GM19455 (cell line): ENCODE measurements around the gene CLSTN2.

Source experiments
- ATAC-seq: cut with Tn5 transposase; IDR thresholded peaks from one replicate; pipeline ENCODE4 v1.9.1; 2021; ENCODE audit not compliant: unreplicated experiment

Gene CLSTN2

GRCh38 chr3:140223631-140224030, 288.6 kb downstream of the CLSTN2 start:
- ATAC-seq: no peak

DNA sequence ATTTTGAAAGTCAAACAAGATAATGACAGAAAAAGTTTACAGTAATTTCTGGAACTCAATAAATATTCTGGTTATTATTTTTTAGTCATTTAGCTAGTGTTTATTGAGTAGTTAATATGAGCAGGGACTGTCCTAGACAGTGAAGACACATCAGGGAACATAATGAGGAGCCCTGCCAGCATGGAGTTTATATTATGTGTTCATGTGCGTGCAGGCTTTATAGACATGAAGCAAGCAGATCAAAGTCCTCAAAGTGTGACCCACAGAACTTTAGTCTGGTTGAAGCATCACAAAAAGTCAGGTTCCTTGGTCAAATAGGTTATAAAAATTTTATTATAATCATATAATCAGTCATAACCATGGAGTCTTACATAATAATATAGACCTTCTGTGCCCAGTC, 289.3 kb downstream of the CLSTN2 start:
- ATAC-seq: no peak

GRCh38 chr3:140225996-140226395, 291.0 kb downstream of the CLSTN2 start:
- ATAC-seq: no peak

- ATAC-seq: no peak
Measured at GRCh38 chr3:140233702-140234101, 298.7 kb downstream of the CLSTN2 start.

- no peak for ATAC-seq
Measured at GRCh38 chr3:140234256-140234655, 299.3 kb downstream of the CLSTN2 start.

DNA sequence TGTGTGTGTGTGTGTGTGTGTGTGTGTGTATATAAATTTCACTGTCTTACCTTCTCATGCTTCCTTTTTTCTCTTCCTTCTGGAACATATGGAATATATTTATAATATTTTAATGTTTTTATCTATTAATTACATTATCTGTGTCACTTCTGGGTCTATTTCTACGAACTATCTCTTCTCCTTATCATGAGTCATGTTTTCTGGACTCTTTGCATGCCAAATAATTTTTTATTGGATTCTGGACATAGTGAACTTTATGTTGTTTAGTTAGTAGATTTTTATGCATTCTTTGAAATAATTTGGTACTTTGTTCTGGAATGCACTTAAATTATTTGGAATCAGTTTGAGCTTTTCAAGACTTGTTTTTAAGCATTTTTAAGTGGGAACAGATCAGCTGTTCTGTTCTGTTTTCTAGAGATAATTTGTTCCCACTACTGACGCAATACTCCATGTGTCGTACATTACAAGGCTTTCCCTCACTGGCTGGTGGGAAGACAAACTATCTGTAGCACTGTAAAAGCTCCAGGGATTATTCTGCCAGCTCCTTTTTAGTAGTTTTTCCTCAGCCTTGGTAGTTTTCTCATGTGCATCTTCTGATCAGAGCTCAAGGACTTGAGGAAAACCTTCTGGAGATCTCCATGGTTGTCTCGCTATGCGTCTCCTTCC, 302.0 kb downstream of the CLSTN2 start:
- no peak for ATAC-seq

- no peak for ATAC-seq
Measured at GRCh38 chr3:140238646-140239314, 303.8 kb downstream of the CLSTN2 start.

GRCh38 chr3:140242818-140243276, 307.9 kb downstream of the CLSTN2 start:
- ATAC-seq: no peak

DNA sequence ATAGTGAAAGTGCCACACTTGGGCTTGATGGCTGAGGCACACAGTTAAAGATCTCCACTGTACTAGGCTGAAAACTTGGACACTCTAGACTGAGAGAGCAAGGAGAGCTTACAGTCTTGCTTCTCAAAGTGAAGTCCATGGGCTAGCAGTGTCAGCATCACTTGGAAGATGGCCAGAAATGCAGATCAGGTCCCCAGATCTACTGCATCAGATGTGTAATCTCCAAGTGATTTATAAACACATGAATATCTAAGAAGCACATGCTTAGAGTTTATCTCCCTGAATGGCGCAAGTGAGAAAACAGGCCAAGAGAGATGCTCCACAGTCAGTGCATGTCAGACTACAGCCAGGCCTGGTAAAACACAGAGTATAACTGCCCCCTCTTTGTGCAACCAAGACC, 308.6 kb downstream of the CLSTN2 start:
- ATAC-seq: no peak

- ATAC-seq: no peak
Measured at GRCh38 chr3:140244893-140245292, 309.9 kb downstream of the CLSTN2 start.

GRCh38 chr3:140246578-140246977, 311.6 kb downstream of the CLSTN2 start:
- no peak for ATAC-seq

DNA sequence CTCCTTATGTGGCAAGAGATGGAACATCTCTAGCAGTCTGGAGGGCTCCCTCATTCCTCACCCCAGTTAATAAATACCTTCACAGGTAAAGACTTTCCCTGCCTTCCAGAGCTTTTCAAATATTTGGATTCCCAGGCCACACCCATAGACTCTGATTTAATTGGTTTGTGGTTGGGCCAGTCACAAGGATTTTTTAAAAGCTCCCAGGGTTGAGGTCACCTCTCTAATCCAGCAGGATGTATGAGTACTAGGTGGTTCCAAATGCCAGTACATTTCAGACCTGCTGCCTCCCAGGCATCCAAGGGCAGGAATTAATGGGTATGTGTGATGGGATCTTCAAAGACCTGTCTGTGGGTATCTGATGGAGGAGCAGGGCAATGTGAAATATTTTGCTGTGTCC, 312.8 kb downstream of the CLSTN2 start:
- no peak for ATAC-seq

DNA sequence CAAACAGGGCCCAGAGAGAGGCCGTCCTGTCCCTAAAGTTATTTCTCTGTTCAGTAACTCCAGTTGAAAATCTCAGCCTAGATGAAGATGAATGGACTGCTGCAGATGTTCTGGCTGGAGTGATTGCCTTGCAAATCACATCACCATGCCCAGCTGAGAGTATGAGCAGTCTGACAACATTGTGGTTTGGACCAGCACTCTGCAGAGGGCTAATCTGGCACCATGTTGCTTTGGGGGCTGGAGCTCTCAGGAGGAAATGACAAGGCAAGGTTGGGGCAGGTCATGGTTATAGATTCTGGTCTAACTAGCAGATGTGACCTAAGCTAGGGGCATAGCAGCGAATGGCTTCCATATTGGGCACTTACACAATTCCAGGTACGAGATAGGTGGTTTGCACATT, 314.2 kb downstream of the CLSTN2 start:
- no peak for ATAC-seq

DNA sequence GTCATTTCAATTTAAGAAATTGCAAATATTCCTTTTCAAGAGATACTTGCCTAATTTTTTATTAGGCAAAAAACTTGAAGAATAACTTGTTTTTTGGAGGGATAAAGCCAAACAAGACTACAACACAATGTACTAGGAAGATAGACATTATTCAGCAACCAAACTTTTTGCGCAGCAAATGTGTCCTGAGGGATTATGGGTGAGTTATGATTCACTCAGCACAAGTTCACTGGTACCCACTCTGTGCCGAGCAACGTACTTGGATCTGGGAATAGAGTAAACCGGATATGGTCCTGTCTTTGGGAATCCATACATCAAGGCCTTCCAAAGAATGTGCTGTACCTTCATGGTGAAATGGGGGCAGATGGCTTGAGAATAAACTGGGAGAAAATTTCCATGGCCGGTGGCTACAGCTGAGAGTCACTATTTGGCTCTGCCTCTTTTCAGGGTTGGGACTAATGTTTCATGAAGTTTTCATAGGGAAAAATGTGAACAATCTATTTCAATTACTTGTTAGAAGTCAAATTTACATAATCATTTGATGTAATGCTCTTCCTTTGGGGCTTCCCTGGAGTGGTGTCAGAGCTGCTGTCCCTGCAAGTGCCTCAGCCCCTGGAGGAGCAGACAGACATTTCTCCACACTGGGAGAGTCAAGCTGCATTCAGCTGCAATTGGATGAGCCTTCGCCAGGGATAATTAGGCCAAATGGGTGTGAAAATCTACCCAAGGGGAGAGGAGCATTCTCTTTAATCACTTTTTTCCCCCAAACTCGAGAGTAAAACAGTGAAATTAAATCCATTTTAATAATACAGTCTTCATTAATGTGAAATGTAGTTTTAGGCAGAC, 315.2 kb downstream of the CLSTN2 start:
- no peak for ATAC-seq

- no peak for ATAC-seq
Measured at GRCh38 chr3:140250945-140251344, 316.0 kb downstream of the CLSTN2 start.

- no peak for ATAC-seq
Measured at GRCh38 chr3:140251678-140252077, 316.7 kb downstream of the CLSTN2 start.

DNA sequence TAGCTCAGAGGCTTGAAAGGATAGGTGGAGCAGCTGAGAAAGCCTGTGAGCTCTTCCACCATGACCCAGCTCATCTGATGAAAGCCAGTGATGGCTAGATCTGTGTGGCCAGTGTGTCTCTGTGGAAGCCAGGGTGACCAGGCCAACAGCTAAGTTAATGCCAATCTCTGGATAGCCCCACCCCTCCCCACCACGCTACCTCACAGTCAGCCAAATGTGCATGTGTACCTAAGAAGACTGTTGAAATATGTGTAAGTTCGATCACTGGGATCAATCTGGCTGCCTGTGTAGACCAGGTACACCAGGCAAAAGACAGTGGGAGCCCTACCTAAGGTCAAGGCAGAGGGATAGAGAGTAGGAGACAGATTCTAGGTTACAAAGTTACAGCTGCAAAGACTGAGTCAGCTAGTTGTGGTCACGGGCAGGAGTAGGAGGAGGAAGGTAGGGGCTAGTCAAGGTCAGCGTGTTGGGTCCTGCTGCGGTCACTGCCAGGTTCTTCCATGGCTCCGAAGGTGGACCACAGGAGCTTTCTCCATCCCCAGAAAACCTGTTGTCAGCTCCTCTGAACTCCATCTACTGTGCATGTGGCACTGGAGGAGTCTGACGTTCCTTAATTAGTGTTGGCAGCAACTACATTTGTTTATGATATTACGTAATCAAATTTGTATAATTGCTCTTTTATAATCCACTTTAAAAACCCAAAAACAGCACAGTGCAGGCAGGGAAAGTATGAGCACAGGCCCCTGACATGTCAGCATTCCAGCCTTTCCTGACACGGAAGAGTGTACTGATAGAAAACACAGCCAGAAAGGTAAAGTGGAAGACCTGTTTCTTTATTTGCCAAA, 318.0 kb downstream of the CLSTN2 start:
- no peak for ATAC-seq

- ATAC-seq: no peak
Measured at GRCh38 chr3:140258222-140258724, 323.3 kb downstream of the CLSTN2 start.

DNA sequence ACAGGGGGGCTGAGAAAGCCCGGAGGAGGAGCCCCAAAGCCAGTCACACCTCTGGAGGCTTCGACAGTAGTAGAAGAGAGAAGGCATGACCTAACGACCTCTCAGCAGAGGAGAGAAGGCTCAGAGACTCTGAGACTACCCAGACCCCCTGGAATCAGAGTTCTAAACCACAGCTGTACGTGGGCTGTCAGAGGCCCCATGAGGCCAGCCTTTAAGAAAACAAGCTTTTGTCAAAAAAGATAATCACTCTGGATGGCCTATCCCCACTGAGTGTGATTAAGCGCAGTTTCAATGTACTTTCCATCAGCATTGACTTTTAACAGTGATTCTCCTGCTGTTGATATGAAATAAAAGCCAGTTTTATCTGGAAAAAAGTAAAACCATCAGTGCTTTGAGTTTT, 330.3 kb downstream of the CLSTN2 start:
- ATAC-seq: no peak

DNA sequence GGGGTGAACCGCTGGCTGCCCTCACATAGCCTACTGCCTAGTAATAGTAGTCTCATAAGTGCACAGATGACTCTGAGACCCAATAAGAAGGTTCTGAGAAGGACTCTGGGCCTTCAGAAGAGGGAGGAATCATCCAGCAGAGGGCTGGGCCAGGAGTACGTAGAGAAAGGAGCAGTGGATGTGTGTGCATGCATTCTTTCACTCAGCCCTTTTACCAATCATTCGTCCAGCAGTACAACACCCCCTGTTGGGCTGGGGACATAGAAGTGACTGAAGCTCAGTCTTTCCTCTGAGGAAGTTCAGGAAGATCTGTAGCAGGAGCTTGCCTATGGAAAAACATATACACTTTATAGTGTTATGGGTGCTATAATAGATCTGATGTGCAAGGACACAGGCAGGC, 333.1 kb downstream of the CLSTN2 start:
- no peak for ATAC-seq

DNA sequence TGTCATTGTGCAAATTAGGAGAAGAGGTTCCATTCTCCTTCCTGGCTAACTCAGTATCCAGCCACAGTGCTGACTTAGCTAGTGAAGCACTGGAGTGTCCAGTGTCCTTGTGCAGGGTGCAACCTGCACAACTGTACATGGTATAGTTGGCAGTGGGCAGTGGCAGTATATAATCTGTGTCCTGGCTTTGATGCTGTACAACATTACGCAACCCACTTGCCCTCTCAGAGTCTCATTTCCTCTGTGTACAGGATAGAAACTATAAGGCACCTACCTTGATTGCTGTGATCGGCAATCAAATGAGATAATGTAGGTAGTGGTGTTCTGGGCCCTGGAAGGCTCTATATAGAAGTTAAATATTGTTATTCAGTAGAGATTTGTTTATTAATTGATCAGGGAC, 333.6 kb downstream of the CLSTN2 start:
- ATAC-seq: no peak
